ENCODE data around the gene RIMS4.

Gene RIMS4

GRCh38 chr20:44719841-44720240 lies 90.5 kb downstream of the RIMS4 start:
- no peak for DNase-seq (ENCODE audit: low read depth)

GRCh38 chr20:44717986-44718385 lies 92.4 kb downstream of the RIMS4 start:
- DNase-seq (ENCODE audit: low read depth), result no peak

GRCh38 chr20:44716309-44717106 lies 93.8 kb downstream of the RIMS4 start:
- no peak for DNase-seq (ENCODE audit: low read depth)

- no peak for DNase-seq (ENCODE audit: low read depth)
Observed at GRCh38 chr20:44715499-44716308, 94.6 kb downstream of the RIMS4 start.

DNA sequence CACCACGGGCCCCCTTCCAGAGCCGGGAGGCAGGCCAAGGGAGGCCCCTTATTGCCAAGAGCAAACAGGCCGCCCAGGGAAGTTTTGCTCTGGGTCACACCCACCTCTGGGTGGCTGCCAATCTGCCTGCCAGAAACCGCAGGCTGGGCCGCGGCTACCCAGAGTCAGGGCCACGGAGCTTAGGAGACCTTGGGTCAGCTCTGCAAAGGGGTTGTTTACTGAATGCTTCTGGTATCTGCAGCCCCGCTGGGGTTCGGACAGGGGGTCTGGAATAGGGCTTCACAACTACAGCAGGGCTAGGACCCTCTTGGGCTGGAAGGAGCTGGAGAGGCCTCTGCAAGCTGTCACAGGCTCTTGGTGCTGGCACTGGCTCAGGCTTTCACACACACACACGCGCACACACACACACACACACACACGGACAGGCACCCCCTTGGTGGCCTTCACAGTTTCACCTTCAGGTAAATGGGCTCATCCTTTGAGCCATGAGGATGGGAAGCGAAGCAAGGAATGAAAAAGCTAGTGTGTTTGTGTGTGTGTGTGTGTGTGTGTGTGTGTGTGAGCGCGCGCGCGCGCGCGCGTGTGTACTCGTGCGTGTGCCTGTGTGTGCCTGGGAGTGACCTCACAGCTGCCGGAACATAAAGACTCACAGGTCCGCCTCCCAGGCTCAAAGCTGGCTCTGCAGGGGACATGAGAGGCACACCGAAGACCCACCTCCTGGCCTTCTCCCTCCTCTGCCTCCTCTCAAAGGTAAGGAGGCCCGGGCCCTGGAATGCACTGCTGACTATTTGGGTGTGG lies 95.4 kb downstream of the RIMS4 start, which contains the start of gene CCN5:
TSS of gene CCN5 (plus strand) at position 669 of the 798 bp plus-strand sequence. CDS start at position 691, 22 bp downstream.
- DNase-seq (ENCODE audit: low read depth), result peak; percentile 79

- no peak for DNase-seq (ENCODE audit: low read depth)
Observed at GRCh38 chr20:44714102-44714700, 96.1 kb downstream of the RIMS4 start.

DNA sequence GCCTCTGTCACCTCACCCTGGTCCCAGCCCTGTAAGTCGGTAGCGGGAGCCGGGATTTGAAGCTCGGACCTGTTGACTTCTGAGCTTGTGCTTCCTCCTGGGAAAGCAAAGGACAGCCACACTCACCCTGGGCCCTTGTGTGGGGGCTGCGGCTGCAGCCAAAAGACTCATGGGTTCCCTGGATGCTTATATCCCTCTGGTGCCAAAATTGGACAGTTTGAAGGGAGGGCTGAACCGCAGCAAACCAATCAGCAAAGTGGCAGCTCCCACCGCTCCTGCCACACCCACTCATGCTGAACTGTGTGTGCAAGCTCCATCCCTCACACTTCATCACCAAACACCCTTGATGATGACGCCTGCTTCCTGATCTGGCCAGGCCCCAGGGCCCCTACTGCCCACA lies 99.1 kb downstream of the RIMS4 start:
- DNase-seq (ENCODE audit: low read depth), result no peak

- DNase-seq (ENCODE audit: low read depth), result no peak
Observed at GRCh38 chr20:44709797-44710196, 100.5 kb downstream of the RIMS4 start.

DNA sequence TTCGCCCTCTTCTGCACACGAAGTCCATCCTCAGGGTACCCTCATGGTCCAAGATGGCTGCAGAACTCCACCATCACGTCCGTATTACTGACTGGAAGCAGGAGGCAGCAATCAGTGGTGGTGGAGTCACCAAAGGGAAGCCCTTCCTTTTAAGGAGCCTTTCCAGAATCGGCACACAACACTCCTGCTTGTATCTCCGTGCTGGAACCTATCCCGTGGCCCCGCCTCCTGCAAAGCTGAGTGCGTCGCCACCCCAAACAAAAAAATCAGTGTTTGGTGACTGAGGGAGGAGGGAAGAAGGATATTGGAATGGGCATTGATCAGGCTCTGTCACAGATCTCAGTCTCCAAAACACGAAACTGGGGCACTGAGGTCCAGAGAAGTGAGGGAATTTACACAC lies 101.0 kb downstream of the RIMS4 start:
- DNase-seq (ENCODE audit: low read depth), result no peak

GRCh38 chr20:44707018-44707579 lies 103.2 kb downstream of the RIMS4 start:
- DNase-seq (ENCODE audit: low read depth), result no peak

- DNase-seq (ENCODE audit: low read depth), result peak; percentile 91
Observed at GRCh38 chr20:44706301-44707017, 103.9 kb downstream of the RIMS4 start.

- no peak for DNase-seq (ENCODE audit: low read depth)
Observed at GRCh38 chr20:44705364-44706094, 104.8 kb downstream of the RIMS4 start.

GRCh38 chr20:44704551-44704971 lies 105.8 kb downstream of the RIMS4 start:
- DNase-seq (ENCODE audit: low read depth), result peak; percentile 90

GRCh38 chr20:44703956-44704488 lies 106.3 kb downstream of the RIMS4 start:
- DNase-seq (ENCODE audit: low read depth), result no peak

GRCh38 chr20:44703183-44703925 lies 107.0 kb downstream of the RIMS4 start:
- no peak for DNase-seq (ENCODE audit: low read depth)

GRCh38 chr20:44702776-44703175 lies 107.6 kb downstream of the RIMS4 start:
- DNase-seq (ENCODE audit: low read depth), result peak; percentile 98

GRCh38 chr20:44701858-44702256 lies 108.5 kb downstream of the RIMS4 start:
- DNase-seq (ENCODE audit: low read depth), result no peak

Measured in fibroblast of gingiva (primary cell).